K562 (cell line): ENCODE results near the gene NUBPL. TPM values are rescaled to one million over a fixed set of nuclear protein-coding genes. Genes with fewer than 3 reads are reported as not detected.

ENCODE experiments used
- ATAC-seq: fragments of 200-7000 bp; cut with Tn5 transposase; 3 replicates; pipeline ENCODE4 v1.9.1; 2020; ENCODE audit warnings: moderate library complexity
- BruUV-seq: library from RNA; stranded (reverse); fragments of 400-500 nt; replicated peaks from 2 replicates; lab custom pipeline; 2021; lab: Mats Ljungman, UMichigan
- CTCF ChIA-PET: fragments of 300-600 bp; formaldehyde crosslinking; extraction: SDS; loops from one replicate; lab custom pipeline; 2021; ENCODE audit warnings: low intra/inter-chr PET ratio; lab: Yijun Ruan, JAX
- POLR2A ChIA-PET: fragments of 300-600, 350-650 bp; sonication (Branson Sonifier 250); formaldehyde crosslinking; extraction: SDS; loops from one replicate; lab custom pipeline; 2021; ENCODE audit warnings: antibody characterized with exemption, inconsistent platforms; lab: Yijun Ruan, JAX
- DNase-seq, 4 experiments: peaks; one replicate each; pipeline versions ENCODE4 v3.0.0 to v3.0.0-alpha.2; 2011 to 2018; ENCODE audit warnings: low spot score in 3 of 4, mixed read lengths in 3 of 4; ENCODE audit errors: extremely low read depth in 1 of 4
- FAIRE-seq: peaks from 2 replicates; lab custom pipeline; 2011; peaks lifted over from hg19 to GRCh38; lab: Jason Lieb, UNC
- H2AFZ ChIP-seq: 2 replicates; pipeline ENCODE4 v1.6.0; 2011; ENCODE audit warnings: low read depth, low read length, control low read depth, inconsistent platforms
- H3K27ac ChIP-seq: fragments of 200-600 bp; 3 replicates; pipeline ENCODE4 v1.8.0; 2011; ENCODE audit warnings: low read depth, mild to moderate bottlenecking, control low read depth, inconsistent platforms, low read length, moderate library complexity, mixed read lengths; ENCODE audit errors: extremely low read depth
- H3K27me3 ChIP-seq, 2 experiments: fragments of 300-600 bp in 1 of 2; 2 replicates in 1 of 2; 3 replicates in 1 of 2; pipeline versions ENCODE4 v1.6.0 to v1.8.0; 2011; ENCODE audit warnings: inconsistent platforms in 2 of 2, low read length in 2 of 2, mild to moderate bottlenecking in 1 of 2, mixed read lengths in 1 of 2, moderate library complexity in 1 of 2; ENCODE audit not compliant: control insufficient read depth in 2 of 2, insufficient read depth in 2 of 2
- H3K36me3 ChIP-seq: fragments of 300-600 bp; 3 replicates; pipeline ENCODE4 v1.8.0; 2011; ENCODE audit warnings: mild to moderate bottlenecking, low read length, inconsistent platforms; ENCODE audit not compliant: control insufficient read depth, insufficient read depth
- H3K4me1 ChIP-seq, 2 experiments: fragments of 200-600 bp in 1 of 2; replicated peaks in 1 of 2; 2 replicates in 1 of 2; 3 replicates in 1 of 2; pipeline versions ENCODE4 v1.5.1 to v1.8.0; 2011; ENCODE audit warnings: inconsistent platforms in 2 of 2, low read length in 2 of 2, mild to moderate bottlenecking in 1 of 2, mixed read lengths in 1 of 2, moderate library complexity in 1 of 2; ENCODE audit not compliant: control insufficient read depth in 2 of 2, insufficient read depth in 2 of 2
- H3K4me2 ChIP-seq: 2 replicates; pipeline ENCODE4 v1.6.1; 2011; ENCODE audit warnings: low read length, control low read depth, inconsistent platforms, mixed read lengths; ENCODE audit not compliant: insufficient read depth
- H3K4me3 ChIP-seq: fragments of 200-600 bp; sonication (generic), shearing (Covaris generic); 2 replicates; pipeline ENCODE4 v1.5.1; 2016; ENCODE audit warnings: control low read depth, inconsistent platforms
- H3K79me2 ChIP-seq: fragments of 200-600 bp; 3 replicates; pipeline ENCODE4 v1.8.0; 2011; ENCODE audit warnings: low read length, inconsistent platforms; ENCODE audit not compliant: control insufficient read depth, insufficient read depth
- H3K9ac ChIP-seq, 2 experiments: 2 replicates each; pipeline versions ENCODE4 v1.6.0 to v1.6.1; 2011; ENCODE audit warnings: low read depth in 2 of 2, low read length in 2 of 2, control low read depth in 1 of 2, inconsistent platforms in 1 of 2, mild to moderate bottlenecking in 1 of 2, mixed read lengths in 1 of 2; ENCODE audit not compliant: insufficient read depth in 1 of 2
- H3K9me1 ChIP-seq: one replicate; pipeline ENCODE4 v1.6.0; 2011; ENCODE audit warnings: inconsistent platforms, mild to moderate bottlenecking, low read length, moderate library complexity; ENCODE audit not compliant: control insufficient read depth, insufficient read depth
- H3K9me3 ChIP-seq: replicated peaks from 2 replicates; pipeline ENCODE4 v1.5.1; 2011; ENCODE audit warnings: low read depth, low read length, inconsistent platforms; ENCODE audit not compliant: control insufficient read depth, insufficient read depth
- H4K20me1 ChIP-seq: replicated peaks from 2 replicates; pipeline ENCODE4 v1.6.1; 2011; ENCODE audit warnings: low read length, inconsistent platforms, mixed read lengths; ENCODE audit not compliant: control insufficient read depth, insufficient read depth
- COPS2 ChIP-seq: fragments of 450-650 bp; conservative IDR thresholded peaks from 2 replicates; pipeline ENCODE4 v1.6.1; 2016; ENCODE audit warnings: mild to moderate bottlenecking, moderate library complexity
- HDGF ChIP-seq: fragments of 450-650 bp; IDR thresholded peaks from 2 replicates; pipeline ENCODE4 v1.6.1; 2016
- MED1 ChIP-seq: sonication (generic); formaldehyde crosslinking; IDR thresholded peaks from 2 replicates; pipeline ENCODE4 v1.8.1; 2023; ENCODE audit warnings: missing genetic modification reagents, borderline replicate concordance
- NCOA2 ChIP-seq, 2 experiments: fragments of 450-650 bp; IDR thresholded peaks; 2 replicates each; pipeline ENCODE4 v1.6.1; 2018; ENCODE audit warnings: mild to moderate bottlenecking in 2 of 2, moderate library complexity in 1 of 2; ENCODE audit not compliant: partially characterized antibody in 2 of 2
- NFATC3 ChIP-seq: fragments of 450-650 bp; IDR thresholded peaks from 2 replicates; pipeline ENCODE4 v1.6.1; 2017; ENCODE audit warnings: mild to moderate bottlenecking
- PRPF4 ChIP-seq: fragments of 200-400 bp; formaldehyde crosslinking; IDR thresholded peaks from one replicate; pipeline ENCODE4 v1.6.1; 2017; ENCODE audit warnings: low read length, low read depth, mild to moderate bottlenecking; ENCODE audit not compliant: insufficient read depth, poor library complexity, severe bottlenecking
- RAD51 ChIP-seq: fragments of 450-650 bp; IDR thresholded peaks from 2 replicates; pipeline ENCODE4 v1.7.1; 2016; ENCODE audit warnings: low read depth, mild to moderate bottlenecking, borderline replicate concordance
- ZNF444 ChIP-seq: fragments of 250-450 bp; sonication (Bioruptor Pico); IDR thresholded peaks from 2 replicates; pipeline ENCODE4 v1.4.0; 2020; ENCODE audit warnings: mild to moderate bottlenecking, moderate library complexity
- WGBS: fragments of 100-300 bp; shearing (Covaris generic); methylation state at CpG from one replicate; pipeline ENCODE4 v1.1.6; 2016; ENCODE audit warnings: low coverage, mixed read lengths; ENCODE audit not compliant: insufficient coverage; ENCODE audit errors: missing lambda C conversion rate; 5-methylcytosine and 5-hydroxymethylcytosine counted together
- in situ Hi-C: fragments of 300-500 bp; cut with MboI; formaldehyde crosslinking; loops from 4 replicates; pipeline ENCODE4 v1.15.0; 2018; ENCODE audit warnings: inconsistent platforms, mixed read lengths
- intact Hi-C: fragments of 100-400 bp; cut with micrococcal nuclease; formaldehyde crosslinking; loops from 2 replicates; pipeline ENCODE4 v1.14.2; 2022
- polyA plus RNA-seq, 8 experiments: library from polyadenylated mRNA; depleted of rRNA in 4 of 8; stranded (reverse) in 5 of 8; unstranded in 3 of 8; fragments of >200 nt; fragmentation: Nextera tagmentation in 2 of 8; fragmentation: Illumina TruSeq in 1 of 8; extraction: Ambion mirVana in 2 of 8; extraction: Trizol in 1 of 8; gene quantifications; 2 replicates each; pipeline versions ENCODE4 v1.2.1 to v1.2.3, GENCODE V29; 2011 to 2014; ENCODE audit warnings: inconsistent platforms in 1 of 8, missing spikeins in 1 of 8
- total RNA-seq, 7 experiments: library from RNA; depleted of rRNA in 6 of 7; stranded (reverse); fragments of >200 nt in 6 of 7; fragmentation: Illumina TruSeq in 2 of 7; extraction: Trizol in 2 of 7; gene quantifications; 2 replicates each; pipeline versions ENCODE4 v1.2.1 to v1.2.3, GENCODE V29; 2011 to 2021; ENCODE audit warnings: low replicate concordance in 1 of 7
- TF ChIP-seq, protein P1 (sequence below): fragments of 450-650 bp; IDR thresholded peaks from 2 replicates; pipeline ENCODE4 v1.6.1; 2014; ENCODE audit warnings: low read depth, mild to moderate bottlenecking, moderate library complexity, borderline replicate concordance
- TF ChIP-seq, protein P2 (sequence below): fragments of 450-650 bp; IDR thresholded peaks from one replicate; pipeline ENCODE4 v1.6.1; 2018; ENCODE audit warnings: mild to moderate bottlenecking, moderate library complexity; ENCODE audit not compliant: partially characterized antibody
- TF ChIP-seq, protein P3 (sequence below): fragments of 450-650 bp; IDR thresholded peaks from 2 replicates; pipeline ENCODE4 v1.6.1; 2016; ENCODE audit warnings: antibody characterized with exemption

The NUBPL gene
- total and polyA plus RNA-seq, 9 of the 15 experiments (the other 6 are each of a cell fraction or from before 2014, with no cell fraction given): 3.2 to 8.7 (median 6.1) TPM

DNA sequence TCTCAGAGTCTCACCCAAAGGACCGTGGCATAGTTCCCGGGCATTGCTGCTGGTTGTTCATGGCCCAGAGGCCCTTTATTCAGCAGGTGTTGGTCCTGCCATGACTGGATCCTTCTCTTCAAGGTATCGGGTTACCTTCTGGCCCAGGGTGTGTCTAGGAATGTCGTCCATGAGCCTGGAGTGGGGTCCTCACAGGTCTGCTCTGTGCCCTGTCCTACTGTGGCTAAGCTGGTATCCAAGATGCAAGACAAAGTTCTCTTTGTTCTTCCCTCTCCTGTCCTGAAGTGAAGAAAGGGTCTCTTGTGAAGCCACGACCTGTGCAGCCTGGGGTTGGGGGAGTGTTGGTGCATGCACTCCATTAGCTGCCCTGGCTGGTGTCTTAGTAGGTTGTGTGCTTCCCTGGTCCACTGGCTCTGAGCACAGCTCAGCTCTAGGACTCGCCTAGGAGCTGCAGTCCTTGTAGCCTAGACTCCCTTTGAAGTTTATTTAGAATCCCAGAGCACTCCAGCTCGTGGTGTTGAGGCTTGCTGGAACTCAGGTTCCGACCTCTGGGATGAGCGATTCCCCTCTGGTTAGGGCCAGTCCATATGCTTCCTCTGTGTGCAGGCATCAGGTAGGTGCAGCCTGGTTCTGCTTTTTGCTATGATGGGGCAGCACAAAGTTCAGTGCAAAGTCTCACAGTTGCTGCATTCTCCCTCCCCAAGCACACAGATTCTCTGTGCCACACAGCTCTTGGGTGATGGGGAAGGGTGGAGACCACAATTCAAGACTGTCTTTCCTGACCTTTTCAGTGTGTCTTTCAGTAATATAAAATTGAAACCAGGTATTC is 117.4 kb downstream of the NUBPL start:
- no peak overlapping the region for H3K27ac ChIP-seq
- no peak; the same call in 2 of the 3 replicates for ATAC-seq
- H3K27me3 ChIP-seq: no peaks in the 10 kb centered on the region
- no peaks in the 10 kb centered on the region for H3K9me3 ChIP-seq
- DNase-seq: no peak
- no peaks in the 10 kb centered on the region for H3K4me1 ChIP-seq
- intact Hi-C loops: no loop called here
- H3K9ac ChIP-seq: no peak overlapping the region
- no peak overlapping the region for H2AFZ ChIP-seq
- 36% methylated on average over 8 of the region's 9 CpGs for WGBS
- no TSS peak for BruUV-seq
- H3K4me3 ChIP-seq: no peak overlapping the region
- in situ Hi-C loops: no loop called here
- TF ChIP-seq, protein P1, sequence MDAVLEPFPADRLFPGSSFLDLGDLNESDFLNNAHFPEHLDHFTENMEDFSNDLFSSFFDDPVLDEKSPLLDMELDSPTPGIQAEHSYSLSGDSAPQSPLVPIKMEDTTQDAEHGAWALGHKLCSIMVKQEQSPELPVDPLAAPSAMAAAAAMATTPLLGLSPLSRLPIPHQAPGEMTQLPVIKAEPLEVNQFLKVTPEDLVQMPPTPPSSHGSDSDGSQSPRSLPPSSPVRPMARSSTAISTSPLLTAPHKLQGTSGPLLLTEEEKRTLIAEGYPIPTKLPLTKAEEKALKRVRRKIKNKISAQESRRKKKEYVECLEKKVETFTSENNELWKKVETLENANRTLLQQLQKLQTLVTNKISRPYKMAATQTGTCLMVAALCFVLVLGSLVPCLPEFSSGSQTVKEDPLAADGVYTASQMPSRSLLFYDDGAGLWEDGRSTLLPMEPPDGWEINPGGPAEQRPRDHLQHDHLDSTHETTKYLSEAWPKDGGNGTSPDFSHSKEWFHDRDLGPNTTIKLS: no peak
- TF ChIP-seq HDGF: no peak
- no peak for TF ChIP-seq PRPF4
- no peak for TF ChIP-seq MED1 (CRISPR knock-in tag)
- no peak for TF ChIP-seq COPS2
- TF ChIP-seq NFATC3: no peak
- no peak for TF ChIP-seq NCOA2 (IDR thresholded peaks at IDR 0.05; ENCODE audit: partially characterized antibody in 2 of 2)
- no peak for TF ChIP-seq RAD51
- TF ChIP-seq, protein P2, sequence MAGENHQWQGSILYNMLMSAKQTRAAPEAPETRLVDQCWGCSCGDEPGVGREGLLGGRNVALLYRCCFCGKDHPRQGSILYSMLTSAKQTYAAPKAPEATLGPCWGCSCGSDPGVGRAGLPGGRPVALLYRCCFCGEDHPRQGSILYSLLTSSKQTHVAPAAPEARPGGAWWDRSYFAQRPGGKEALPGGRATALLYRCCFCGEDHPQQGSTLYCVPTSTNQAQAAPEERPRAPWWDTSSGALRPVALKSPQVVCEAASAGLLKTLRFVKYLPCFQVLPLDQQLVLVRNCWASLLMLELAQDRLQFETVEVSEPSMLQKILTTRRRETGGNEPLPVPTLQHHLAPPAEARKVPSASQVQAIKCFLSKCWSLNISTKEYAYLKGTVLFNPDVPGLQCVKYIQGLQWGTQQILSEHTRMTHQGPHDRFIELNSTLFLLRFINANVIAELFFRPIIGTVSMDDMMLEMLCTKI: no peak
- TF ChIP-seq, protein P3, sequence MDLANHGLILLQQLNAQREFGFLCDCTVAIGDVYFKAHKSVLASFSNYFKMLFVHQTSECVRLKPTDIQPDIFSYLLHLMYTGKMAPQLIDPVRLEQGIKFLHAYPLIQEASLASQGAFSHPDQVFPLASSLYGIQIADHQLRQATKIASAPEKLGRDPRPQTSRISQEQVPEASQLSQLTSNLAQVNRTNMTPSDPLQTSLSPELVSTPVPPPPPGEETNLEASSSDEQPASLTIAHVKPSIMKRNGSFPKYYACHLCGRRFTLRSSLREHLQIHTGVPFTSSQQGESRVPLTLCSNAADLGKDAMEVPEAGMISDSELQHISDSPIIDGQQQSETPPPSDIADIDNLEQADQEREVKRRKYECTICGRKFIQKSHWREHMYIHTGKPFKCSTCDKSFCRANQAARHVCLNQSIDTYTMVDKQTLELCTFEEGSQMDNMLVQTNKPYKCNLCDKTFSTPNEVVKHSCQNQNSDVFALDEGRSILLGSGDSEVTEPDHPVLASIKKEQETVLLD: no peak
- no peak for TF ChIP-seq ZNF444 (CRISPR knock-in tag)
- TF ChIP-seq, all 486 proteins: peak for 0
- no peak for FAIRE-seq
- CTCF ChIA-PET: no interaction called here
- Histone ChIP-seq H3K9me1 (no peaks in the 10 kb centered on the region), H4K20me1 (no peaks in the 10 kb centered on the region), H3K36me3 (no peaks in the 10 kb centered on the region), H3K4me2 (no peak overlapping the region), H3K79me2 (no peaks in the 10 kb centered on the region)
- POLR2A ChIA-PET: no interaction called here
